DMS79 treated with DMSO at 0.1 percent for 48 hours (cell line): Measurements from ENCODE around the gene FANCL.
"Not testable (repeated sequence)": the region's sequence is repeated elsewhere in the genome, so short reads cannot be mapped to it uniquely, and the experiment has no call there.

Experiments used
- DNase-seq: peaks from one replicate; lab custom pipeline; 2025; lab: John Stamatoyannopoulos, UW

Gene FANCL

GRCh38 chr2:58240670-58241545 lies at the start of gene FANCL:
Gene FANCL (minus strand): TSS chr2:58241325. CDS start chr2:58241313, 12 bp downstream.
- peak; percentile 86 for DNase-seq

GRCh38 chr2:58289029-58289428 lies 47.9 kb upstream of the FANCL start:
- no peak for DNase-seq

DNA sequence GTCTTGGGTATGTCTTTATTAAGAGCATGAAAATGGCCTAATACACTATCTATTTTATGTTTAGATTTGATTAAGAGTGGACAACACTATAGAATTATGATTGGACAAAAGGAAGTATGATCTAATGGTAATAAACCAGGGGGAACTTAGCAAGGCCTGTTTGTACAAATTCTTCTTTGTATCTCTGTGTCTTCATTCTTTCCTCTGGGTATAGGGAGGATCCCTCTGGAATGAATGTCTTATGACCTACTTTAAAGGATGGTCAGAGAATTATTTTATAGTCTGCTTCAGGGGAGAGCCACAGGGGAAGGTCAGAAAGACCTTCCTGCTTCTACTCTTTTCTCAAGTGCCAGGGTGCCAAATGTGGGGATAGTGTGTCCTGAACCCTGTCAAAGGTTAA lies 42.8 kb upstream of the FANCL start:
- DNase-seq: no peak

DNA sequence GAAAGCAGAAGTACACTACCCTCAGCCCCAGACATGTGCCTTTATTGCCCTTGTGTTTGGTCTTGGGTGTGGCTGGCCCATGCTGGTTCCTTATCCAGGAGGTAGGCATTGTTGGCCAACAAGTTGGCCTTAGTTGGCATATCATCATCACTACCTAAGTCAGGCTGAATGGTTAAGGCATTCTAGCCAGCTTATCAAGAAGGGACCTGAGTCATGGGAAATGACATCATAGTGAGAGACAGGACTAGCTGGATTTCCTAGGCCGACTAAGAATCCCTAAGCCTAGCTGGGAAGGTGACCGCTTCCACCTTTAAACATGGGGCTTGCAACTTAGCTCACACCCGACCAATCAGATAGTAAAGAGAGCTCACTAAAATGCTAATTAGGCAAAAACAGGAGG lies 34.0 kb upstream of the FANCL start:
- DNase-seq: not testable (repeated sequence)

- DNase-seq: no peak
Observed at GRCh38 chr2:58271826-58272225, 30.7 kb upstream of the FANCL start.

DNA sequence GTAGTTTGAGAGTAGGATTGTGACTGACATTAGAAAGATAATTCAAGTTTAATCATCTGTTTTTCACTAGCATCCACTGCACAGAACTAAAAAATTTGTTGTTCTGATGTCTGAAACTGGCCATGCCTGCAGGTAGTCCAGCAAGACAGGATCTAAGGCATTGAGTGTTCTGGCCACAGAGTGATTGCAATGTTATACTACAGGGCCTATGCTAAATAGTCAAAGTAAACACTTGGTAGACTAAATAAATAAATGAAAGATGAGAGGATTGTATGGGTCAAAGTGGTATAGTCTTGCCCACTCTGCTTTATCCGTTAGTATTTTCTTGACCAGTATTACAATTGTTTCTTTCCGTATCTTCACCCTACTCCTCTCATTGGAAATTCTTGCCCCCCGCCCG lies 27.6 kb upstream of the FANCL start:
- DNase-seq: no peak

- no peak for DNase-seq
Observed at GRCh38 chr2:58266211-58266610, 25.1 kb upstream of the FANCL start.

- no peak for DNase-seq
Observed at GRCh38 chr2:58261209-58261608, 20.1 kb upstream of the FANCL start.

GRCh38 chr2:58258456-58258855 lies 17.3 kb upstream of the FANCL start:
- not testable (repeated sequence) for DNase-seq

- not testable (repeated sequence) for DNase-seq
Observed at GRCh38 chr2:58251331-58252201, 10.4 kb upstream of the FANCL start.

GRCh38 chr2:58241546-58241864 lies 380 bp upstream of the FANCL start:
- no peak for DNase-seq

- no peak for DNase-seq
Observed at GRCh38 chr2:58239243-58239925, 1.7 kb downstream of the FANCL start.

- DNase-seq: no peak
Observed at GRCh38 chr2:58237741-58238140, 3.4 kb downstream of the FANCL start.

- no peak for DNase-seq
Observed at GRCh38 chr2:58235984-58236383, 5.1 kb downstream of the FANCL start.

DNA sequence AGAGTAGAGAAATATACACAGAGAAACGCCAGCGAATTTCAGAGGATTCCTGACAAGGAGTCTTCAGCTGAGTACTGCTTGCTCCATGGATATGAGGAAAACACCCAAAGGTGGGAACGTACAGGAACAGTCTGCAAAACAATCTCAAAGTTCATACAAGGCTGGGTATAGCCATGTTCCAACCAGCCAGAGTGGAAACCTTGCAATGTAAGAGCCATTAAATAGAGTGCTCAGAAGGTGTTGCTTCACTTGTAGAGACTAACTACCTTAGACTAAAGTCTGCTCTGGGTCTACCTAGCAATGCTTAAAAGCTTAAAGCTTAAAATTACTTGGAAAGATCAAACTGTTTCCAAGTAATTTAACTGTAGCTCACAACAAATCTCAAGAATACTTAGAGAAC lies 6.0 kb downstream of the FANCL start:
- no peak for DNase-seq

DNA sequence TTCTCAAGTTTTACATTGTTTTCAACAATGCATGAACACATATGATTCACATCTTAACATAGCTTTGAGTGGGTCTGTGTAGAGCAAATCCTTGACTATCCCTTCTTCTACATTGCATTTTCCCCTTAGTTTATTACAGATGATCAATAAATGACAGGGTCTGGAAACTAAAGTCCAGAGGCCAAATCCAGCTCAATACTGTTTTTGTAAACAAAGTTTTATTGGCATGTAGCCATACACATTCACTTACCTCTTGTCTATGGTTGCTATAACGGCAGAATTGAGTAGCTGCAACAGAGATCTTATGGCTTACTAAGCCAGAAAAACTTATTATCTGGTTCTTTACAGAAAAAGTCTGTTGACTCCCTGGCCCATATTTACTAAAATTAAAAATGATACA lies 12.8 kb downstream of the FANCL start:
- DNase-seq: no peak

DNA sequence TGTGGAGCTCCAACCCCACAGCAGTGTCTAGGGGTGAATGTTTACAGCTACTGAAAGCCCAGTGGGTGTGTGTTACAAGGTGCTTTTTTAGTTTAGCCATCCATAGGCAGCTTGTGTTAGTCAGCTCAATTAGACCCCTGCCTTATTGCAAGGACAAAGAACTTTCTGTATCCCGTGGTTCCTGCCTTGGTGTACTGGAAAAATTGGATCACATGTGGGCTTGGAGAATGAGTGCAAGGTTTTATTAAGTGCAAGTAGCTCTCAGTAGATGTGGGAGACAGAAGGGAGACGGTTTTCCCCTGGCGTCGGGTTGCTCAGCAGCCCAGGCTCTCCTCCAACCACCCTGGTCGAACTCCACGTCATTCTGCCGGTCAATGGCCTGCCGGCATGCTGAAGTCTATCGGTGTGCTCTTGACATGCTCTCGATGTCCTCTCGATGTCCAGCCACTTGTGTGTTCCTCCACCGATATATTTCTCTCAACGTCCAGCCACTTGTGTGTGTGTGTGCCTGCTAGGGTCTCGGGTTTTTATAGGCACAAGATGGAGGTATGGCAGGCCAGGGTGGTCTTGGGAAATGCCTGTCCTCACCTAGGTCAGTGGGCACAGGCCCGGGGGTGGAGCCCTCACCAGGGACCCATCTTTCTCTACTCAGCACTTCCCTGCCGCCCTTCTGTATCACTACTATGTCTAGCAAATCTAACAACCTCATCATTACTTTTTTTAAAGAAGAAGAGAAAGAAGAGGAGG lies 13.8 kb downstream of the FANCL start:
- DNase-seq: no peak

DNA sequence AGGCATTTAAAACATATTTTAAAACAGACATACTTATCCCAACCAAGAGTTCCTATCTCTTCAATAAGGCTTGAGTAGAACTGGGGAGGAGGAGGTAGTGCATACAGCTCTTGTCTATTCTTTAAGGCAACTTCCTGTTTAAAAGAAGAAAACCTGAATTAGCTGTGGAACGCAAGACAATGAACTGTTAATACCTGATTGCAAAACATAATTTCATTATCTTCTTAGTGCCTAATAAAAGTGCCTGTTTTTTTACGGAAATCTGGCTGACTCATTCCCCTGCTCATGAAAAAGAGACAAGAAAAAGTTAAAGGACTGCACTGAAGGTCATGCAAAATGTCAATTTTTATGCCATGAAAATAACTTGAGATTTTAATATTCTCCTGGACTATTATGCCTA lies 19.2 kb downstream of the FANCL start:
- no peak for DNase-seq

- DNase-seq: peak; percentile 63
Observed at GRCh38 chr2:58215429-58215828, 25.7 kb downstream of the FANCL start.

GRCh38 chr2:58210951-58211568 lies 30.1 kb downstream of the FANCL start:
- not testable (repeated sequence) for DNase-seq

GRCh38 chr2:58207189-58207588 lies 33.9 kb downstream of the FANCL start:
- DNase-seq: no peak
